ENCODE data around the gene CCDC74B. TPM values are rescaled to one million over a fixed set of nuclear protein-coding genes. Genes with fewer than 3 reads are reported as not detected.
"Not testable (repeated sequence)": the region's sequence is repeated elsewhere in the genome, so short reads cannot be mapped to it uniquely, and the experiment has no call there.

The CCDC74B gene
- total RNA-seq, result under 1 TPM; 0.12 to 0.30 TPM
- not detected for polyA plus RNA-seq

- H3K9me3 Mint-ChIP-seq; H3K36me3 Mint-ChIP-seq; POLR2A ChIA-PET (ENCODE audit: partially characterized antibody); H3K27ac ChIP-seq (ENCODE audit: low read depth, low read length); H3K4me3 ChIP-seq (ENCODE audit: low read length in 2 of 2); H3K27me3 Mint-ChIP-seq; H3K36me3 ChIP-seq (ENCODE audit: insufficient read depth, low read length); CTCF ChIA-PET (ENCODE audit: partially characterized antibody); H3K9me3 ChIP-seq (ENCODE audit: control insufficient read depth in 1 of 2, low read length in 2 of 2); H3K4me1 ChIP-seq (ENCODE audit: insufficient read depth, low read length); H3K27me3 ChIP-seq (ENCODE audit: insufficient read depth, low read length): not testable (repeated sequence)
- H3K4me1 Mint-ChIP-seq, result peaks cover 0 to 11% (median 3%) of the 10 kb centered on the region in 4 donors
- H3K27ac Mint-ChIP-seq, result peak within 1 kb of the TSS in 5 of 7 donors; percentile 22 to 72 (median 25)
- intact Hi-C loops (cut with micrococcal nuclease), result loop anchor here (2.0 to 10.0 kb wide), 2 partner anchors 36 to 200 kb away; partner anchors contain the start of genes IMP4 and SMPD4
- peak; percentile 40 to 61 (median 58) for DNase-seq
- peak within 1 kb of the TSS; percentile 78 to 88 (median 82) for H3K4me3 Mint-ChIP-seq
Observed at GRCh38 chr2:130145006-130145414, at the start of gene CCDC74B. Gene CCDC74B, minus strand, starts transcription at chr2:130145112. Its CDS starts 116 bp downstream, at chr2:130144996.

GRCh38 chr2:130193824-130194223 lies 48.9 kb upstream of the CCDC74B start:
- H3K9me3 Mint-ChIP-seq; CTCF ChIA-PET (ENCODE audit: partially characterized antibody); POLR2A ChIA-PET (ENCODE audit: partially characterized antibody): not testable (repeated sequence)

GRCh38 chr2:130192451-130192850 lies 47.5 kb upstream of the CCDC74B start:
- H3K9me3 ChIP-seq (ENCODE audit: control insufficient read depth in 1 of 2, low read length in 2 of 2); H3K27me3 ChIP-seq (ENCODE audit: insufficient read depth, low read length); H3K27ac Mint-ChIP-seq; H3K4me3 Mint-ChIP-seq; H3K4me1 ChIP-seq (ENCODE audit: insufficient read depth, low read length); H3K9me3 Mint-ChIP-seq; H3K4me1 Mint-ChIP-seq; intact Hi-C loops (cut with micrococcal nuclease); H3K36me3 ChIP-seq (ENCODE audit: insufficient read depth, low read length); H3K27me3 Mint-ChIP-seq; POLR2A ChIA-PET (ENCODE audit: partially characterized antibody); H3K4me3 ChIP-seq (ENCODE audit: low read length in 2 of 2); DNase-seq; H3K27ac ChIP-seq (ENCODE audit: low read depth, low read length); CTCF ChIA-PET (ENCODE audit: partially characterized antibody): not testable (repeated sequence)
- peaks cover 8 to 10% of the 10 kb centered on the region in 2 donors for H3K36me3 Mint-ChIP-seq

More at GRCh38 chr2:130193824-130194223, 48.9 kb upstream of the CCDC74B start:
- H3K36me3 Mint-ChIP-seq, result peaks cover 8 to 10% of the 10 kb centered on the region in 2 donors
- H3K27me3 Mint-ChIP-seq; H3K27ac ChIP-seq (ENCODE audit: low read depth, low read length); H3K4me1 Mint-ChIP-seq; H3K4me3 ChIP-seq (ENCODE audit: low read length in 2 of 2); intact Hi-C loops (cut with micrococcal nuclease); H3K27ac Mint-ChIP-seq; H3K4me3 Mint-ChIP-seq; DNase-seq; H3K9me3 ChIP-seq (ENCODE audit: control insufficient read depth in 1 of 2, low read length in 2 of 2); H3K27me3 ChIP-seq (ENCODE audit: insufficient read depth, low read length); H3K36me3 ChIP-seq (ENCODE audit: insufficient read depth, low read length); H3K4me1 ChIP-seq (ENCODE audit: insufficient read depth, low read length): not testable (repeated sequence)

- H3K27me3 ChIP-seq (ENCODE audit: insufficient read depth, low read length); H3K4me3 ChIP-seq (ENCODE audit: low read length in 2 of 2); H3K9me3 Mint-ChIP-seq; H3K36me3 ChIP-seq (ENCODE audit: insufficient read depth, low read length); POLR2A ChIA-PET (ENCODE audit: partially characterized antibody); H3K27me3 Mint-ChIP-seq; H3K9me3 ChIP-seq (ENCODE audit: control insufficient read depth in 1 of 2, low read length in 2 of 2); H3K4me1 ChIP-seq (ENCODE audit: insufficient read depth, low read length); CTCF ChIA-PET (ENCODE audit: partially characterized antibody); DNase-seq; H3K4me3 Mint-ChIP-seq; H3K27ac ChIP-seq (ENCODE audit: low read depth, low read length); H3K4me1 Mint-ChIP-seq; intact Hi-C loops (cut with micrococcal nuclease): not testable (repeated sequence)
- H3K27ac Mint-ChIP-seq, result peak overlapping the region in 1 of 7 donors; percentile 73
- peaks cover 8 to 10% of the 10 kb centered on the region in 2 donors for H3K36me3 Mint-ChIP-seq
Observed at GRCh38 chr2:130191319-130191718, 46.4 kb upstream of the CCDC74B start.

- H3K4me3 Mint-ChIP-seq, result no peak overlapping the region
Observed at GRCh38 chr2:130190237-130190636, 45.3 kb upstream of the CCDC74B start.

GRCh38 chr2:130188958-130189357 lies 44.0 kb upstream of the CCDC74B start:
- peaks cover 8 to 10% of the 10 kb centered on the region in 2 donors for H3K36me3 Mint-ChIP-seq
- intact Hi-C loops (cut with micrococcal nuclease); H3K4me3 Mint-ChIP-seq; H3K9me3 Mint-ChIP-seq; H3K4me1 ChIP-seq (ENCODE audit: insufficient read depth, low read length); H3K27me3 ChIP-seq (ENCODE audit: insufficient read depth, low read length); H3K27ac ChIP-seq (ENCODE audit: low read depth, low read length); H3K9me3 ChIP-seq (ENCODE audit: control insufficient read depth in 1 of 2, low read length in 2 of 2); POLR2A ChIA-PET (ENCODE audit: partially characterized antibody); H3K27ac Mint-ChIP-seq; H3K4me3 ChIP-seq (ENCODE audit: low read length in 2 of 2); H3K36me3 ChIP-seq (ENCODE audit: insufficient read depth, low read length); DNase-seq; CTCF ChIA-PET (ENCODE audit: partially characterized antibody); H3K27me3 Mint-ChIP-seq: not testable (repeated sequence)
- H3K4me1 Mint-ChIP-seq, result peaks cover 0 to 16% (median 3%) of the 10 kb centered on the region in 4 donors

More at GRCh38 chr2:130190237-130190636, 45.3 kb upstream of the CCDC74B start:
- no peak overlapping the region for H3K27ac Mint-ChIP-seq
- no peaks in the 10 kb centered on the region for H3K36me3 ChIP-seq (ENCODE audit: insufficient read depth, low read length)
- H3K4me1 Mint-ChIP-seq, result peaks cover 0 to 8% (median under 1%) of the 10 kb centered on the region in 4 donors
- H3K27ac ChIP-seq (ENCODE audit: low read depth, low read length), result no peak overlapping the region
- DNase-seq, result no peak
- H3K27me3 ChIP-seq (ENCODE audit: insufficient read depth, low read length), result no peaks in the 10 kb centered on the region
- peaks cover 8 to 10% of the 10 kb centered on the region in 2 donors for H3K36me3 Mint-ChIP-seq
- H3K9me3 ChIP-seq (ENCODE audit: control insufficient read depth in 1 of 2, low read length in 2 of 2), result no peaks in the 10 kb centered on the region
- H3K9me3 Mint-ChIP-seq, result no peaks in the 10 kb centered on the region
- intact Hi-C loops (cut with micrococcal nuclease), result no loop called here
- H3K4me3 ChIP-seq (ENCODE audit: low read length in 2 of 2), result no peak overlapping the region
- ChIA-PET CTCF (ENCODE audit: partially characterized antibody) (no interaction called here), POLR2A (ENCODE audit: partially characterized antibody) (no interaction called here)
- no peaks in the 10 kb centered on the region for H3K4me1 ChIP-seq (ENCODE audit: insufficient read depth, low read length)
- no peaks in the 10 kb centered on the region for H3K27me3 Mint-ChIP-seq

- H3K27ac Mint-ChIP-seq; DNase-seq; H3K27me3 Mint-ChIP-seq; H3K9me3 Mint-ChIP-seq; H3K27ac ChIP-seq (ENCODE audit: low read depth, low read length); H3K4me3 ChIP-seq (ENCODE audit: low read length in 2 of 2); H3K36me3 ChIP-seq (ENCODE audit: insufficient read depth, low read length); CTCF ChIA-PET (ENCODE audit: partially characterized antibody); intact Hi-C loops (cut with micrococcal nuclease); H3K27me3 ChIP-seq (ENCODE audit: insufficient read depth, low read length); POLR2A ChIA-PET (ENCODE audit: partially characterized antibody); H3K4me3 Mint-ChIP-seq; H3K9me3 ChIP-seq (ENCODE audit: control insufficient read depth in 1 of 2, low read length in 2 of 2): not testable (repeated sequence)
- Mint-ChIP-seq H3K36me3 (peaks cover 8 to 10% of the 10 kb centered on the region in 2 donors), H3K4me1 (peaks cover 2 to 25% (median 7%) of the 10 kb centered on the region in 4 donors)
- peaks cover 14% of the 10 kb centered on the region for H3K4me1 ChIP-seq (ENCODE audit: insufficient read depth, low read length)
Observed at GRCh38 chr2:130187859-130188792, 43.2 kb upstream of the CCDC74B start.

All from CD4-positive, alpha-beta memory T cell (primary cell).